ENCODE results near the gene PIGB. TPM values are rescaled to one million over a fixed set of nuclear protein-coding genes. Genes with fewer than 3 reads are reported as not detected.
A peak's percentile ranks its signal among the peaks of the same experiment; 100 is the strongest.

Gene PIGB
- total and polyA plus RNA-seq, 2 of the 4 experiments (the other 2 are of a cell fraction): 9.2 to 11.8 TPM

- H3K14ac ChIP-seq (replicated peaks; ENCODE audit: low read depth, low read length): no peak overlapping the region
- H2AK9ac ChIP-seq (replicated peaks; ENCODE audit: low read depth, low read length, poor library complexity): no peak overlapping the region
- H3K18ac ChIP-seq (ENCODE audit: low read depth, low read length): no peak overlapping the region
- H3K4me1 ChIP-seq (ENCODE audit: control insufficient read depth, insufficient read depth, low read length): no peaks in the 10 kb centered on the region
- no peak overlapping the region for H2AK5ac ChIP-seq (ENCODE audit: low read depth, low read length)
- H3K23ac ChIP-seq (ENCODE audit: low read depth, low read length): peak overlapping the region; percentile 14; the same call in 1 of the 2 replicates
- no peaks in the 10 kb centered on the region for H4K20me1 ChIP-seq (ENCODE audit: insufficient read depth, low read length)
- ChIA-PET CTCF (no interaction called here), POLR2A (ENCODE audit: unreplicated experiment) (no interaction called here)
- BruUV-seq (replicated peaks): no TSS peak
- H3K27me3 ChIP-seq (ENCODE audit: control insufficient read depth, insufficient read depth, low read length): no peaks in the 10 kb centered on the region
- peaks cover 0 to 9% of the 10 kb centered on the region in 2 experiments; a peak in 2 of 4 replicates for H3K79me1 ChIP-seq (ENCODE audit: low read depth in 1 of 2, low read length in 2 of 2)
- no peak overlapping the region for H3K4me2 ChIP-seq (ENCODE audit: low read depth, low read length)
- intact Hi-C loops (cut with micrococcal nuclease): no loop called here
- TF ChIP-seq CEBPB (IDR thresholded peaks at IDR 0.05; ENCODE audit: low read depth, low read length) (peak; percentile 79), MAFK (IDR thresholded peaks at IDR 0.05; ENCODE audit: low read depth, low read length) (0 out of 2 replicates have a peak, but pooled peaks have one; percentile 15), POLR2A (IDR thresholded peaks at IDR 0.05; ENCODE audit: low read depth, low read length) (no peak), NFE2L2 (IDR thresholded peaks at IDR 0.05; ENCODE audit: low read depth, low read length) (peak; percentile 51; the same call in 1 of the 2 replicates)
- H4K8ac ChIP-seq (ENCODE audit: low read depth in 2 of 2, low read length in 2 of 2): peak overlapping the region in 1 of 2 experiments; percentile 28; a peak in 1 of 4 replicates
- H3K9me1 ChIP-seq (ENCODE audit: insufficient read depth, low read length): no peaks in the 10 kb centered on the region
- no peak for ATAC-seq (ENCODE audit: low read depth)
- H2BK5ac ChIP-seq (ENCODE audit: low read depth, low read length, poor library complexity, severe bottlenecking): no peak overlapping the region
- no peak overlapping the region for H4K5ac ChIP-seq (ENCODE audit: low read depth, low read length)
- peak; percentile 49 for DNase-seq
- H3K9me3 ChIP-seq (ENCODE audit: control insufficient read depth, insufficient read depth, low read length): no peaks in the 10 kb centered on the region
- H3K36me3 ChIP-seq (ENCODE audit: control insufficient read depth, insufficient read depth, low read length): no peaks in the 10 kb centered on the region
- no peak overlapping the region for H2BK20ac ChIP-seq (ENCODE audit: low read depth, low read length)
- H2BK120ac ChIP-seq (ENCODE audit: low read depth, low read length): no peak overlapping the region
- no peak overlapping the region for H2BK15ac ChIP-seq (ENCODE audit: low read depth, low read length)
- H3K9ac ChIP-seq (ENCODE audit: low read depth, low read length): no peak overlapping the region
- no peak overlapping the region for H3K4ac ChIP-seq (ENCODE audit: low read depth, low read length)
- H3K27ac ChIP-seq (ENCODE audit: insufficient read depth, low read length): no peak overlapping the region; the same call in 1 of the 2 replicates
- dilution Hi-C loops (cut with HindIII; ENCODE audit: low sequenced_read_pairs, unreplicated experiment): no loop called here
- in situ Hi-C loops (cut with MboI; ENCODE audit: low sequenced_read_pairs): no loop called here
- no peak overlapping the region for H3K4me3 ChIP-seq (ENCODE audit: insufficient read depth, low read depth, low read length)
- H3K56ac ChIP-seq (ENCODE audit: extremely low read depth, insufficient read depth, low read length): no peak overlapping the region
- H4K91ac ChIP-seq (ENCODE audit: insufficient read depth, low read depth, low read length): no peak overlapping the region
- no peak overlapping the region for H2AFZ ChIP-seq (replicated peaks; ENCODE audit: low read length, poor library complexity)
These were observed 84.5 kb downstream of the PIGB start for GRCh38 chr15:55403531-55403930.

Small RNAs within 50 kb of the gene (microRNA-seq; reads per million reads assigned to microRNA genes)
- gene MIR628 (ENCODE audit: unreplicated experiment): 40.2 reads per million, percentile 43 among the genes with 10 or more reads in this experiment

Other genes starting within 250 kb of the PIGB start
- gene RSL24D1, start 122.3 kb upstream of the PIGB start, total RNA-seq (2012; rRNA removed): 36.7 and 89.2 TPM in 2 replicates
- gene RSL24D1, start 122.3 kb upstream of the PIGB start, polyA plus RNA-seq (2012; rRNA removed): 25.6 and 36.5 TPM in 2 replicates
- gene RAB27A, start 29.4 kb upstream of the PIGB start, total RNA-seq (2012; rRNA removed): 4.8 and 8.6 TPM in 2 replicates
- gene RAB27A, start 29.4 kb upstream of the PIGB start, polyA plus RNA-seq (2012; rRNA removed): 12.1 and 13.7 TPM in 2 replicates
- 11.7 and 12.7 TPM in 2 replicates for gene PIGBOS1, start 99 bp upstream of the PIGB start, total RNA-seq (2012; rRNA removed)
- 11.7 and 12.1 TPM in 2 replicates for gene PIGBOS1, start 99 bp upstream of the PIGB start, polyA plus RNA-seq (2012; rRNA removed)
- 14.3 and 18.9 TPM in 2 replicates for gene CCPG1, start 89.1 kb downstream of the PIGB start, total RNA-seq (2012; rRNA removed)
- 7.7 and 11.4 TPM in 2 replicates for gene CCPG1, start 89.1 kb downstream of the PIGB start, polyA plus RNA-seq (2012; rRNA removed)
- gene PIERCE2, start 89.3 kb downstream of the PIGB start, total RNA-seq (2012; rRNA removed): 0.28 and 0.36 TPM in 2 replicates
- 0.48 and 1.0 TPM in 2 replicates for gene PIERCE2, start 89.3 kb downstream of the PIGB start, polyA plus RNA-seq (2012; rRNA removed)
- gene DNAAF4, start 189.0 kb downstream of the PIGB start, total RNA-seq (2012; rRNA removed): 0.72 and 0.83 TPM in 2 replicates
- gene DNAAF4, start 189.0 kb downstream of the PIGB start, polyA plus RNA-seq (2012; rRNA removed): 0.48 and 0.80 TPM in 2 replicates

Data from IMR-90 (cell line).